Renal pelvis (tissue), 12 donors: Measurements from ENCODE around the gene L1CAM. TPM values are rescaled to one million over a fixed set of nuclear protein-coding genes. Genes with fewer than 3 reads are reported as not detected.
A peak's percentile ranks its signal among the peaks of the same experiment; 100 is the strongest.

Source experiments
- DNase-seq: peaks from one replicate; pipeline ENCODE4 v3.0.0-alpha.2; 2013
- long read RNA-seq, 16 experiments: transcript quantifications; one replicate each; lab custom pipeline, GENCODE V29; 2026
- polyA plus RNA-seq, 3 donors: library from polyadenylated mRNA; unstranded; fragments of 120-200 nt; gene quantifications; one replicate each; pipeline ENCODE4 v1.2.1, GENCODE V29; 2013; ENCODE audit not compliant: insufficient read length in 3 of 3

Gene L1CAM
- polyA plus RNA-seq: 10 to 100 TPM; 54.8 to 71.6 (median 56.3) TPM
- long read RNA-seq, donor 1, full-length matches to known transcripts: 1 of 1 reads
- long read RNA-seq, donor 1, partial matches to known transcripts: 0 of 1 reads
- long read RNA-seq, donor 1, other reads (novel, unspliced or antisense): 0 of 1 reads
- long read RNA-seq, donor 2, full-length matches to known transcripts: 4 of 4 reads
- long read RNA-seq, donor 2, partial matches to known transcripts: 0 of 4 reads
- long read RNA-seq, donor 2, other reads (novel, unspliced or antisense): 0 of 4 reads
- long read RNA-seq, donor 3, full-length matches to known transcripts: 2 of 7 reads
- long read RNA-seq, donor 3, partial matches to known transcripts: 5 of 7 reads
- long read RNA-seq, donor 3, other reads (novel, unspliced or antisense): 0 of 7 reads
- long read RNA-seq, donor 4, full-length matches to known transcripts: 4 of 4 reads
- long read RNA-seq, donor 4, partial matches to known transcripts: 0 of 4 reads
- long read RNA-seq, donor 4, other reads (novel, unspliced or antisense): 0 of 4 reads
- long read RNA-seq, donor 5, full-length matches to known transcripts: 1 of 1 reads
- long read RNA-seq, donor 5, partial matches to known transcripts: 0 of 1 reads
- long read RNA-seq, donor 5, other reads (novel, unspliced or antisense): 0 of 1 reads
- long read RNA-seq, donor 6, full-length matches to known transcripts: 5 of 5 reads
- long read RNA-seq, donor 6, partial matches to known transcripts: 0 of 5 reads
- long read RNA-seq, donor 6, other reads (novel, unspliced or antisense): 0 of 5 reads
- long read RNA-seq, donor 7, full-length matches to known transcripts: 6 of 13 reads
- long read RNA-seq, donor 7, partial matches to known transcripts: 7 of 13 reads
- long read RNA-seq, donor 7, other reads (novel, unspliced or antisense): 0 of 13 reads
- long read RNA-seq, donor 8, full-length matches to known transcripts: 1 of 1 reads
- long read RNA-seq, donor 8, partial matches to known transcripts: 0 of 1 reads
- long read RNA-seq, donor 8, other reads (novel, unspliced or antisense): 0 of 1 reads
- long read RNA-seq, donor 9, full-length matches to known transcripts: 3 of 3 reads
- long read RNA-seq, donor 9, partial matches to known transcripts: 0 of 3 reads
- long read RNA-seq, donor 9, other reads (novel, unspliced or antisense): 0 of 3 reads
- long read RNA-seq, donor 10, full-length matches to known transcripts: 4 of 4 reads
- long read RNA-seq, donor 10, partial matches to known transcripts: 0 of 4 reads
- long read RNA-seq, donor 10, other reads (novel, unspliced or antisense): 0 of 4 reads
- long read RNA-seq, donor 11, full-length matches to known transcripts: 2 of 7 reads
- long read RNA-seq, donor 11, partial matches to known transcripts: 5 of 7 reads
- long read RNA-seq, donor 11, other reads (novel, unspliced or antisense): 0 of 7 reads
- long read RNA-seq, donor 12, full-length matches to known transcripts: 8 of 8 reads
- long read RNA-seq, donor 12, partial matches to known transcripts: 0 of 8 reads
- long read RNA-seq, donor 12, other reads (novel, unspliced or antisense): 0 of 8 reads
- long read RNA-seq, donor 13: 0 reads
- long read RNA-seq, donor 14, partial matches to known transcripts: 10 of 11 reads
- long read RNA-seq, donor 14, other reads (novel, unspliced or antisense): 0 of 11 reads
- long read RNA-seq, donor 15, full-length matches to known transcripts: 7 of 7 reads
- long read RNA-seq, donor 15, partial matches to known transcripts: 0 of 7 reads
- long read RNA-seq, donor 15, other reads (novel, unspliced or antisense): 0 of 7 reads
- long read RNA-seq, donor 16, full-length matches to known transcripts: 2 of 2 reads
- long read RNA-seq, donor 16, partial matches to known transcripts: 0 of 2 reads
- long read RNA-seq, donor 16, other reads (novel, unspliced or antisense): 0 of 2 reads

GRCh38 chrX:153885968-153886903 lies at the start of gene L1CAM:
TSS of gene L1CAM (minus strand) at chrX:153886173. CDS start at chrX:153875836, 10,337 bp downstream.
- no peak for DNase-seq

DNA sequence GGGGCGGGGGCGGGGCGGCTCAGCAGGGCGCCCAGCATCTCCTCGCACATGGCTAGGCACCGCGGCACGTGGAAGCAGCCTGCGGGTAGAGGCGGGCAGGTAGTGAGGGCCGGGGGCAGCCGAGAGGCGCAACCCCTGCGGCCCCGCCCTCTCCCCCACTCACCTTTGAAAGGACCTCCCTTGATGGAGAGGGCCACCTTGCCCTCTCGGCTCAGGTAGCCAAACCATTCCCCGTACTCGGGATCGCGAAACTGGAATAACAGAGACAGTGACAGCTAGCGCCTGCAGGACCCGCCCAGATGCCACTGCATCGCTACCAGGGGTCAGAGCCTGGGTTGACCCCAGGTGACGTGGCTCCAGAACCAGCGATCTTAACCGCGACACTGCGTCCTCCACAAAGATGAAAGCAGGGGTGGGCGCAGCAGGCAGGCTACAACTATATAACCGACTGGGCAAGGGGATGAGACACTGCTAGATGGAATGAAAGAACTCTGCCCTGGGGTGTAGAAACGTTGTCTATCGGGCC lies 49.4 kb upstream of the L1CAM start:
- DNase-seq: no peak

DNA sequence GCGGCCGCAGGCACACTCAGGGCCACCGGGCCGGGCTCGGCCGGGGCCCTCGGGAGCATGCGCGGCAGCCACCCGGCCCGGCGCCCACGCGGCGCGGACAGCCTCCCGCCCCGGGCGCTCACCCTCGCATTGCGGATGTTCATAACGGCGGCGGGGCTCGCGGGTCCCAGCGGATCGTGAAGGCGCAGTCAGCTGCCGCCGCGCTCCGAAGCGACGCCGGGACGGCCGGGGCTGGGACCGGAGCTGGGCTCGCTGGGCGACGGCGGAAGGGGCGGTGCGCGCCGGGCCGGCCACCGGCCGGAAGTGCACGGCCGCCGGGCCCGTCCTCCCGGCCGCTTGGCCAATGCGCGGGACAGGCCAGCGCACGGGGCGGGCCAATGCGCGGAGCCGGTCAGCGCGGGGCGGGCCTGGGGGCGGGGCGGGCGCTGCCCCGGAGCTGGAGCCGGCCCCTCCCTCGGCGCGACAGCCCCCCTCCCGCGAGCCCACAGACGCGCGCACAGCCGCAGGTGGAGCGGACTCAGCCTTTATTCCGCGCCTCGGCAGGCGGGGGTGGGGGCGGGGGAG lies 48.9 kb upstream of the L1CAM start, which contains the start of gene NAA10:
Gene NAA10, minus strand, starts transcription at position 276 of the 564 bp plus-strand sequence. Its CDS starts 133 bp downstream, at position 143.
- DNase-seq: peak; percentile 73

- DNase-seq: no peak
These were observed 48.3 kb upstream of the L1CAM start for GRCh38 chrX:153934148-153934761.

- no peak for DNase-seq
These were observed 47.8 kb upstream of the L1CAM start for GRCh38 chrX:153933748-153934147.

GRCh38 chrX:153932220-153932915 lies 46.4 kb upstream of the L1CAM start:
- DNase-seq: no peak

- no peak for DNase-seq
These were observed 45.8 kb upstream of the L1CAM start for GRCh38 chrX:153931748-153932147.

DNA sequence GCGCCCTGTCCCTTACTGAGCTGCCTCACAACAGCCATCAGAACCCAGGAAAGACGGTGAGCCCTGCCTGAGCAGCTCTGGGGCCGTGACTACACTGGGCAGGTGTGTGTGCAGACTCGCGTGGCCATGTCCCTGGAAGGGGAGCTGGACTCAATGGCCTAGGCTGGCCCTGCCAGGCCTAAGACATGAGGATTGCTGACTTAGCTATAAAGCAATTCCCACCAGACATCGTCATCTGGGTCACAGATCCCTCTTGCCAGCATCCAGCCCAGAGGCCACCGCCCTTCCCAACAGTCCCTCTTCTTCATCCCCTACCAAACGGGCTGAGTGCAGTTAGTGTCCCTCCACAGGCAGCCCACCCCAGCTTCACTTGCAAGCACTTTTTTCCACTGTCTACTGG lies 45.2 kb upstream of the L1CAM start:
- DNase-seq: no peak

DNA sequence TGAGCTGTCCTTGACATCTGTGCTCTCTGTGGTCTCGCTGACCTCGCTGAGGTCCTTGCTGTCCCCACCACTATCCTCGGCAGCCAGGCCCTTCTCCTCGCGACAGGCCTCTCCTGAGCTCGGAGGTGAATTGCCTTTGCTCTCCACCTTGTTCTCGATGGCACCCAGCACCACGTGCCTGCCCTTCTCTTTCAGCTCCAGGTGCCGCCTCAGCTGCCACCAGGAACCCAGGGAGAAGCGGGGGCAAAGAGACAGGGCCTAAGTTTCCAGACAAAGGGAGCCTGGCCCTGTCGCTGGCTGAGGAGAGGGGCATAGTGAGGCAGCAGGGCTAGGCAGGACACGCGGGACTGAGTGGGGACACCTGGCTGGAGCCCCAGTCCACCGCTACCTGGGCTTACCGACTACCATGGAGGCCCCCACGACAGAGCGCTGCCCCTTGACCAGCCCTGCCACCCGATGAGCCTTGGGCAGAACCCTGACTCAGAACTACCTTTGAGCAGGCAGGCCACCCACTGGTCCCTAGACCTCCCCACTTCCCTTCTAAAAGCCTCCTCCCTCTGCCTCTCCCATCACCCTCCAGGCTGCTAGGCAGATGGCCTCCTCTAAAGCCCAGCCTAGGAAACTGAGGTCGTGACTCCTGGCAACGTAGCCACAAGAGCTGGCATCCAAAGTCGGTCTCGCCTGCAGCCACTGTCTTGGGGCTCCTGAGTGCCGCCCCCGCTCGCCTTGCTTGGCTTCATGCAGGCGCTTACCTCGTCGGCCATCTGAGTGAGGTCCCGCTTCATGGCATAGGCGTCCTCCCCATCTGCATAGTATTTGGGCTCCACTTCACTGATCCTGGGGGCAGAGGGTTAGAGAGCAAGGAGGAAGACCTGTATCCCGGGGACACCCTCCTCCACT lies 44.3 kb upstream of the L1CAM start:
- no peak for DNase-seq

GRCh38 chrX:153929576-153929975 lies 43.6 kb upstream of the L1CAM start:
- DNase-seq: no peak

- DNase-seq: no peak
These were observed 42.9 kb upstream of the L1CAM start for GRCh38 chrX:153928846-153929245.

DNA sequence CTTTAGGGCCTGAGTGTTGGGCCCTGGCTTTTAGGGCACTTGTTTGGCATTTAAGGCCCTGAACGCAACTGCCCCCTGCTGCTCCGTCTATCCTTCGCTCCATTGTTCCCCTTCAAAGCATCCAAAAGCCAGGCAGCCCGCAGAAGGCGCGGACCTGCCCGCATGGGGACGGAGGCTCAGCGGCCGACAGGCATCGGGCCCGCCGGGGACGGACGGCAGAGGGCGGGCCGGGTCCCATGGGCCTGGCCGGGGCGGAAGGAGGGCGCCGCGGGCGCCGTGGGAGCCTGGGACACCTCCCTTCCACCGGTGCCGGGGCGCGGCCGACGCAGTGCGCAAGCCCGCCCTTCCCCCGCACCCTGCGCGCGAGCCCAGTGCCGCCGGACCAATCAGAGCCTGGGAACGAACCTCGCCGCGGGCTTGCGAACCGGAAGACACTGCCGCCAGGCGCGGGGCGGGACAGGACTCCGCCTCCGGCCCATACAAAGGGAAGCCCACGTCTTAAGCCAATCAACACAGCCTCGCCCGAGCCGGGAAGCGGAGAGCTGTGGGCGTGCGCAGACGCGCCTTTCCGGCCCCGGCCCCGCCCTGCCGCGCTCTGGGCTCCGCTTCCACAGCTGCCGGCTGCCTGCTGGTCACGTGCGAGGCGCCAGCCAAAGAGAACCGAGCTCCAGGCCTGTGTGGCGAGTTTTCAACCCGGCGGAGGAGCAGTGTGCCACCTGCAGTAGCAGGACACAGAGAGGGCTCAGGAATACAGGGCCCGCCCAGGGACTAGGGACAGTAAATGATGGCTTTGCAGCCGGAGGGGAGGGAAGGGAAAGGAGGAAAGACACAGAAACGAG lies 42.2 kb upstream of the L1CAM start:
- DNase-seq: peak; percentile 95

DNA sequence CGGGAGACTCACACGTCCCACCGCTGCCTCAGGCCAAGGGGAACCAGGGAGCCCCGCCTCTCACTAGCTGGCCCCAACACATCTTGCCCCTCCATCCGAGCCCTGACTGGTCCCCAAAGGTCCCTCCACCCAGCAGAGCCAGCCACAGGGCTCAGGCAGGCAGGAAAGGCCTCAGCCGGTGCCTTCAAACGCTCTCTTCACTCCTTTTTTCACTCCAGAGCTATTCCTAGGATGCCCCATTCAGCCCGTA lies 41.6 kb upstream of the L1CAM start:
- no peak for DNase-seq

DNA sequence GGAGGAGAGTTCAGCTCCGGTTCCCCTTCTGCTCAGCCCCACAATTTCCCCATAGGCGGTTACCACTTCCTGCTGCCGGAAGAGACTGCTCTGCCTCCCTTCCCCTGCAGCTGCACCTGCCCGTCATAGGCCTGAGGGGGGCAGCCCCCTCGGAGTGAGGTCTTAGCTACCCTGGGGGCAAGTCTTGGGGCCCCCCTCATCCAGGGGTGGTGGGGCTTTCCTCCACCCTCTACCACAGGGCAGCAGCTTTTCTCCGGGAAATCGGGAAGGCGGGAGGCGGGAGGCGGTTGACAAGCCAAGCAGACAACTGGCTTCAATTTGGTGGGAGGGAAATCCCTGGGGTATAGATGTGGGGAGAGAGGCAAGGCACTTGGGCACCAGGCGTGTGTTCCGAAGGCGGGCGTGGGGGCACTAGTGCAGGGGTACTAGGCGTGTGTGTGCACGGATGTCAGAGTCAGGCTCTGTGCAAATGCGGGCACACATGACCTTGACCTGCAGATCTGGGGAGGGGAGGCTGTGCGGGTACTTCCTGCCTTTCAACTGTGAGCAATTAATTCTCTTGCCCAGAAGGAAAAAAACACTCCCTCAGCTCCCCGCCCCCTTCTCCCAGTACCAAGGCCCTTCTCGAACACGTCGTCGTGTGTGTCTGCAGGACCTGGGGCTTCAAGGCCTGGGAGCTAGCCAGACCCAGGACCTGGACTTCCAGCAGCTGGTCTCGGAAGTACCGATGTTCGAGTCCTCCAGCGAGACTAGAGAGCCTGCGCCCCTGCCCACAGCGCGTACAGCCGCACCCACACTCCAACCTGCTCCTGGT lies 41.1 kb upstream of the L1CAM start:
- DNase-seq: no peak

DNA sequence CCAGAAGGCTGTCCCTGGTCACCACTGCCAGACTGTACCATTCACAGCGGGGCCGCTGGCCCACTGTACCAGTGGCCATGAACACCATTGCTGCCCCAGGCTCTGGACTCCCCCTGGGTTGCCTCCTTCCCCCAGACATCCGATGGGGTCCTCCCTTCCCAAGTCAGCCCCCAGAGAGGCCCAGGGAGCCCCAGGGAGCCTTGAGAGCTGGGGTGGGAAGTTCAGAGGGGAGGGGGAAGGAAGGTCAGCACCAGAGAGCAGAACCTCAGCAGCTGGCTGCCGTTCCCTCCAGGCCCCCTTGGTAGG lies 40.5 kb upstream of the L1CAM start:
- no peak for DNase-seq
